HepG2 (cell line): ENCODE results near the gene CSTB. TPM values are rescaled to one million over a fixed set of nuclear protein-coding genes. Genes with fewer than 3 reads are reported as not detected.

Source experiments
- ASH2L ChIP-seq: fragments of 300-600, 200-600 bp; sonication (generic); IDR thresholded peaks from 2 replicates; pipeline ENCODE4 v1.7.0; 2017; ENCODE audit warnings: low read depth, mild to moderate bottlenecking, moderate library complexity, mixed read lengths, low read length; ENCODE audit not compliant: insufficient read length
- DNMT1 ChIP-seq: sonication (generic); formaldehyde crosslinking; IDR thresholded peaks from 2 replicates; pipeline ENCODE4 v1.5.1; 2020; ENCODE audit warnings: mild to moderate bottlenecking, missing genetic modification reagents
- HDAC6 ChIP-seq: fragments of 200-600 bp; sonication (generic); IDR thresholded peaks from 2 replicates; pipeline ENCODE4 v1.7.0; 2017; ENCODE audit warnings: mild to moderate bottlenecking, antibody characterized with exemption, low read length, low read depth
- HHEX ChIP-seq: IDR thresholded peaks from 2 replicates; pipeline ENCODE4 v1.6.1; 2016; ENCODE audit warnings: control low read depth
- MED8 ChIP-seq: sonication (generic); formaldehyde crosslinking; IDR thresholded peaks from 2 replicates; pipeline ENCODE4 v1.8.1; 2023; ENCODE audit warnings: mild to moderate bottlenecking, missing genetic modification reagents; ENCODE audit not compliant: insufficient replicate concordance
- MYC ChIP-seq: sonication (generic); formaldehyde crosslinking; IDR thresholded peaks from 2 replicates; pipeline ENCODE4 v1.9.0; 2021; ENCODE audit warnings: missing genetic modification reagents, borderline replicate concordance
- PRPF4 ChIP-seq: fragments of 200-400 bp; formaldehyde crosslinking; IDR thresholded peaks from 2 replicates; pipeline ENCODE4 v1.6.1; 2016; ENCODE audit warnings: low read length, low read depth; ENCODE audit not compliant: poor library complexity, severe bottlenecking
- PTBP1 ChIP-seq: fragments of 200-400 bp; formaldehyde crosslinking; IDR thresholded peaks from 2 replicates; pipeline ENCODE4 v1.6.1; 2018; ENCODE audit warnings: low read length, low read depth; ENCODE audit not compliant: poor library complexity, severe bottlenecking
- RFXAP ChIP-seq: sonication (generic); formaldehyde crosslinking; IDR thresholded peaks from 2 replicates; pipeline ENCODE4 v1.4.0; 2020; ENCODE audit warnings: missing genetic modification reagents, borderline replicate concordance
- SP4 ChIP-seq: sonication (generic); formaldehyde crosslinking; IDR thresholded peaks from 2 replicates; pipeline ENCODE4 v1.8.1; 2023; ENCODE audit warnings: mild to moderate bottlenecking, missing genetic modification reagents
- U2AF1 ChIP-seq: fragments of 200-400 bp; formaldehyde crosslinking; optimal IDR thresholded peaks from 2 replicates; pipeline ENCODE3; 2017; ENCODE audit warnings: mild to moderate bottlenecking, low read depth, low read length
- XBP1 ChIP-seq: sonication (generic); formaldehyde crosslinking; IDR thresholded peaks from 2 replicates; pipeline ENCODE4 v1.5.0; 2020; ENCODE audit warnings: missing genetic modification reagents
- ZBTB7A ChIP-seq: sonication (generic); formaldehyde crosslinking; IDR thresholded peaks from 2 replicates; pipeline ENCODE4 v1.8.0; 2022; ENCODE audit warnings: mild to moderate bottlenecking, missing genetic modification reagents
- ZFP37 ChIP-seq: sonication (generic); formaldehyde crosslinking; IDR thresholded peaks from 2 replicates; pipeline ENCODE4 v1.4.0; 2020; ENCODE audit warnings: missing genetic modification reagents, borderline replicate concordance
- ZNF263 ChIP-seq: sonication (generic); formaldehyde crosslinking; IDR thresholded peaks from 2 replicates; pipeline ENCODE4 v1.4.0; 2020; ENCODE audit warnings: missing genetic modification reagents
- ZNF451 ChIP-seq: sonication (generic); formaldehyde crosslinking; IDR thresholded peaks from 2 replicates; pipeline ENCODE4 v1.5.0; 2020; ENCODE audit warnings: mild to moderate bottlenecking, missing genetic modification reagents
- ZNF552 ChIP-seq: sonication (generic); formaldehyde crosslinking; IDR thresholded peaks from 2 replicates; pipeline ENCODE4 v1.9.0; 2022; ENCODE audit warnings: missing genetic modification reagents, mild to moderate bottlenecking, borderline replicate concordance
- polyA plus RNA-seq, 8 experiments: library from polyadenylated mRNA; depleted of rRNA in 3 of 8; stranded (reverse) in 7 of 8; unstranded in 1 of 8; fragments of >200 nt; fragmentation: Illumina TruSeq in 4 of 8; extraction: Trizol in 4 of 8; gene quantifications; 2 replicates each; pipeline versions ENCODE4 v1.2.1 to v1.2.3, GENCODE V29; 2011 to 2016; ENCODE audit warnings: low read depth in 4 of 8, missing spikeins in 1 of 8, mixed read lengths in 1 of 8; ENCODE audit not compliant: insufficient read depth in 1 of 8
- total RNA-seq, 5 experiments: library from RNA; depleted of rRNA; stranded (reverse); fragments of >200 nt; fragmentation: Illumina TruSeq; extraction: Trizol; gene quantifications; 2 replicates each; pipeline ENCODE4 v1.2.3, GENCODE V29; 2016; ENCODE audit warnings: low read depth in 1 of 5
- TF ChIP-seq, protein P1 (sequence below): sonication (generic); formaldehyde crosslinking; IDR thresholded peaks from 2 replicates; pipeline ENCODE4 v1.5.1; 2020; ENCODE audit warnings: mild to moderate bottlenecking, missing genetic modification reagents
- TF ChIP-seq, protein P2 (sequence below): IDR thresholded peaks from 2 replicates; pipeline ENCODE4 v1.6.1; 2012; ENCODE audit warnings: inconsistent platforms
- TF ChIP-seq, protein P3 (sequence below): sonication (generic); formaldehyde crosslinking; IDR thresholded peaks from 2 replicates; pipeline ENCODE4; 2020; ENCODE audit warnings: missing genetic modification reagents, mild to moderate bottlenecking, borderline replicate concordance
- TF ChIP-seq, protein P4 (sequence below): sonication (generic); formaldehyde crosslinking; IDR thresholded peaks from 2 replicates; pipeline ENCODE4 v1.9.0; 2021; ENCODE audit warnings: missing genetic modification reagents, mild to moderate bottlenecking, borderline replicate concordance

Gene CSTB
- total and polyA plus RNA-seq, 2 of the 13 experiments (the other 11 are each of a cell fraction or from before 2014, with no cell fraction given), result 11.7 to 94.1 TPM

DNA sequence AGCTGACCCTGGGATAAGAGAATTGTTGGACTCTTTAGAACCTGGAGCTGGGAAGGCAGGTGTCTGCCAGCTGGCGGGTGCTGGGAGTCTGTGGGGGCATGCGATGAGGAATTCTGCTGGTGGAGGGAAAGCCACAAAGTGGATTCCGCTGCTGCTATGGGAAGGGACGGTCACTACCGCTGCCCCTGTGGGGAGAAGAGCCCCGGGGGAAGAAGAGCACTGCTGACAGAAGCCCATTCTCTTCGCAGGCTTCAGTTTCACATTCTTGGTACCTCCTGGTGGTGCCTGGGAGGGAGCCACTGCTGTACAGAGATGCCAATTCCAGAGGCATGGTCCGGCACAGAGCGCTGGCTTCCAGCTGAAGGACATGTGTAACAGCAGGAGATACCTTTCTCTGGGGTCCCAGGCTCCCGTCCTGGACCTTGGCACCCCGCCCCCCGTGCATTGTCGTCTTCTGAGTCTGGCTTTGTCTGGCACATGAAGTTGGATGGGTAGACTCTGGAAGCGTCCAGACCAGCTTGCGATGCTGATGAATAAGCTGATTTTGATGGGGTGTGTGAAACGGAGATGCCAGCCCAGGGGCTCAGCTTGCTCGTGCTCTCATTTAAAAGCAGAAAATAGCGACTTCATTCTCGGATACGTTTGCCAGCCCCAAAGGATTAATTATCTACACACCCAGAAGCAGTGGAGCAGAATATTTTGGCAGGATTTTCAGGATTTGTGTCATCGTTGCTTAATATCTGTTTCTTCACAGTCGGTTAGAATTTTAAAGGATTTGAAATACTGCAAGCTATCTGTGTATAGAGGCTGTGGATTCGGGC is 44.0 kb downstream of the CSTB start (continued):
- TF ChIP-seq, protein P1, sequence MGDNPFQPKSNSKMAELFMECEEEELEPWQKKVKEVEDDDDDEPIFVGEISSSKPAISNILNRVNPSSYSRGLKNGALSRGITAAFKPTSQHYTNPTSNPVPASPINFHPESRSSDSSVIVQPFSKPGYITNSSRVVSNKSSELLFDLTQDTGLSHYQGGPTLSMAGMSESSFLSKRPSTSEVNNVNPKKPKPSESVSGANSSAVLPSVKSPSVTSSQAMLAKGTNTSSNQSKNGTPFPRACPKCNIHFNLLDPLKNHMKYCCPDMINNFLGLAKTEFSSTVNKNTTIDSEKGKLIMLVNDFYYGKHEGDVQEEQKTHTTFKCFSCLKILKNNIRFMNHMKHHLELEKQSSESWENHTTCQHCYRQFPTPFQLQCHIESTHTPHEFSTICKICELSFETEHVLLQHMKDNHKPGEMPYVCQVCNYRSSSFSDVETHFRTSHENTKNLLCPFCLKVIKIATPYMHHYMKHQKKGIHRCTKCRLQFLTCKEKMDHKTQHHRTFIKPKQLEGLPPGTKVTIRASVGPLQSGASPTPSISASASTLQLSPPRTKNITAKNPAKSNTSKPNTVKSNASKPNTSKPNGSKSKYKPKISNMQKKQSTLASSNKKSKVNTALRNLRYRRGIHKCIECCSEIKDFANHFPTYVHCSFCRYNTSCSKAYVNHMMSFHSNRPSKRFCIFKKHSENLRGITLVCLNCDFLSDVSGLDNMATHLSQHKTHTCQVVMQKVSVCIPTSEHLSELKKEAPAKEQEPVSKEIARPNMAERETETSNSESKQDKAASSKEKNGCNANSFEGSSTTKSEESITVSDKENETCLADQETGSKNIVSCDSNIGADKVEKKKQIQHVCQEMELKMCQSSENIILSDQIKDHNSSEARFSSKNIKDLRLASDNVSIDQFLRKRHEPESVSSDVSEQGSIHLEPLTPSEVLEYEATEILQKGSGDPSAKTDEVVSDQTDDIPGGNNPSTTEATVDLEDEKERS (CRISPR knock-in tag), result no peak
- 0 out of 2 replicates have a peak, but pooled peaks have one; percentile 18 for TF ChIP-seq ZNF451 (CRISPR knock-in tag)
- TF ChIP-seq ASH2L, result no peak
- TF ChIP-seq MED8, result no peak
- TF ChIP-seq RFXAP (CRISPR knock-in tag), result 0 out of 2 replicates have a peak, but pooled peaks have one; percentile 11
- TF ChIP-seq, protein P2, sequence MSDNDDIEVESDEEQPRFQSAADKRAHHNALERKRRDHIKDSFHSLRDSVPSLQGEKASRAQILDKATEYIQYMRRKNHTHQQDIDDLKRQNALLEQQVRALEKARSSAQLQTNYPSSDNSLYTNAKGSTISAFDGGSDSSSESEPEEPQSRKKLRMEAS, result no peak
- peak; percentile 26; the same call in 1 of the 2 replicates for TF ChIP-seq XBP1 (CRISPR knock-in tag)
- no peak for TF ChIP-seq U2AF1
- TF ChIP-seq PRPF4, result peak; percentile 36
- 0 out of 2 replicates have a peak, but pooled peaks have one; percentile 32 for TF ChIP-seq SP4 (CRISPR knock-in tag)
- TF ChIP-seq HHEX (CRISPR knock-in tag), result no peak
- TF ChIP-seq, protein P3, sequence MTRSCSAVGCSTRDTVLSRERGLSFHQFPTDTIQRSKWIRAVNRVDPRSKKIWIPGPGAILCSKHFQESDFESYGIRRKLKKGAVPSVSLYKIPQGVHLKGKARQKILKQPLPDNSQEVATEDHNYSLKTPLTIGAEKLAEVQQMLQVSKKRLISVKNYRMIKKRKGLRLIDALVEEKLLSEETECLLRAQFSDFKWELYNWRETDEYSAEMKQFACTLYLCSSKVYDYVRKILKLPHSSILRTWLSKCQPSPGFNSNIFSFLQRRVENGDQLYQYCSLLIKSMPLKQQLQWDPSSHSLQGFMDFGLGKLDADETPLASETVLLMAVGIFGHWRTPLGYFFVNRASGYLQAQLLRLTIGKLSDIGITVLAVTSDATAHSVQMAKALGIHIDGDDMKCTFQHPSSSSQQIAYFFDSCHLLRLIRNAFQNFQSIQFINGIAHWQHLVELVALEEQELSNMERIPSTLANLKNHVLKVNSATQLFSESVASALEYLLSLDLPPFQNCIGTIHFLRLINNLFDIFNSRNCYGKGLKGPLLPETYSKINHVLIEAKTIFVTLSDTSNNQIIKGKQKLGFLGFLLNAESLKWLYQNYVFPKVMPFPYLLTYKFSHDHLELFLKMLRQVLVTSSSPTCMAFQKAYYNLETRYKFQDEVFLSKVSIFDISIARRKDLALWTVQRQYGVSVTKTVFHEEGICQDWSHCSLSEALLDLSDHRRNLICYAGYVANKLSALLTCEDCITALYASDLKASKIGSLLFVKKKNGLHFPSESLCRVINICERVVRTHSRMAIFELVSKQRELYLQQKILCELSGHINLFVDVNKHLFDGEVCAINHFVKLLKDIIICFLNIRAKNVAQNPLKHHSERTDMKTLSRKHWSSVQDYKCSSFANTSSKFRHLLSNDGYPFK (CRISPR knock-in tag), result peak; percentile 57; the same call in 1 of the 2 replicates
- peak; percentile 5; the same call in 1 of the 2 replicates for TF ChIP-seq ZBTB7A (CRISPR knock-in tag)
- TF ChIP-seq PTBP1, result no peak
- no peak for TF ChIP-seq DNMT1 (CRISPR knock-in tag)
- TF ChIP-seq HDAC6, result no peak
- TF ChIP-seq ZFP37 (CRISPR knock-in tag), result 0 out of 2 replicates have a peak, but pooled peaks have one; percentile 46
- 0 out of 2 replicates have a peak, but pooled peaks have one; percentile 16 for TF ChIP-seq ZNF263
- no peak for TF ChIP-seq MYC (CRISPR knock-in tag)
- TF ChIP-seq, protein P4, sequence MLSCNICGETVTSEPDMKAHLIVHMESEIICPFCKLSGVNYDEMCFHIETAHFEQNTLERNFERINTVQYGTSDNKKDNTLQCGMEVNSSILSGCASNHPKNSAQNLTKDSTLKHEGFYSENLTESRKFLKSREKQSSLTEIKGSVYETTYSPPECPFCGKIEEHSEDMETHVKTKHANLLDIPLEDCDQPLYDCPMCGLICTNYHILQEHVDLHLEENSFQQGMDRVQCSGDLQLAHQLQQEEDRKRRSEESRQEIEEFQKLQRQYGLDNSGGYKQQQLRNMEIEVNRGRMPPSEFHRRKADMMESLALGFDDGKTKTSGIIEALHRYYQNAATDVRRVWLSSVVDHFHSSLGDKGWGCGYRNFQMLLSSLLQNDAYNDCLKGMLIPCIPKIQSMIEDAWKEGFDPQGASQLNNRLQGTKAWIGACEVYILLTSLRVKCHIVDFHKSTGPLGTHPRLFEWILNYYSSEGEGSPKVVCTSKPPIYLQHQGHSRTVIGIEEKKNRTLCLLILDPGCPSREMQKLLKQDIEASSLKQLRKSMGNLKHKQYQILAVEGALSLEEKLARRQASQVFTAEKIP, result no peak
- no peak for TF ChIP-seq ZNF552
